ENCODE results near the gene PSPH.

Gene PSPH

GRCh38 chr7:55996856-55997500 lies 54.3 kb downstream of the PSPH start:
- no peak for DNase-seq (ENCODE audit: low read depth)

- no peak for DNase-seq (ENCODE audit: low read depth)
Measured at GRCh38 chr7:55992346-55992745, 58.9 kb downstream of the PSPH start.

DNA sequence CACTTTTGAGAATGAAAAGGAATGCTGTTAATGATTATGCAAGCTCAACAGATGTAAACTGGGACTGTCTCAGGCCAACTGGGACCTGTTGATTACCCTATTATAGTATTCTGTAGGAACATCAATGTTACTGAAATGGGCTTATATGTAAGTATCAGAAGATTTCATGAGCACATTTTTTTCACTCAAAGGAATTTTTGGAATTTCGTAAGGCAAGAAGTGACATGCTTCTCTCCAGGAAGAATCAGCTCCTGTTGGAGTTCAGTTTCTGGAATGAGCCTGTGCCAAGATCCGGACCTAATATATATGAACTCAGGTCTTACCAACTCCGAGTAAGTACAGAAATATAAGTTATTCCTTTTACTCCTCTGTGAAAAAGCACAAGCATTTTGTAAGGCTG lies 67.7 kb downstream of the PSPH start:
- DNase-seq (ENCODE audit: low read depth) = no peak

DNA sequence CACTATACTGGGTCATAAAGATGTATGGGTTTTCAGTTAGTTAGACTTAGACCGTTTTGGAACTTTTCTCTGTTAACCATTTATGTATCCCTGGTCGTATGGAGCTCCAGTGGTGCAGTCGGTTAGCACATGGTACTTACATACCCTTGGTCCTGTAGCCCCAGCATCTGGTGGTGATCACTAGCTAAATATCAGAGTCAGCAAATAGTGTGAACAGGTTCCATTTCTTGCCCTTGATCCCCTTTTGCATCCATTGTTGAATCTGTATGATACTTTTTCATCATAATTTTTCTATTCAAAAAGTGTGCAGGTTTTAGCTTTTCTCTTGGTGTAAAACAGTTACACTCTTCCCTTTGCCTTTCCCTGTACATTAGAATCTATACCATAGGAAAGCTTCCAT lies 71.0 kb downstream of the PSPH start:
- no peak for DNase-seq (ENCODE audit: low read depth)

- DNase-seq (ENCODE audit: low read depth) = no peak
Measured at GRCh38 chr7:55977831-55978230, 73.4 kb downstream of the PSPH start.

GRCh38 chr7:55975988-55976633 lies 75.1 kb downstream of the PSPH start:
- DNase-seq (ENCODE audit: low read depth) = no peak

- no peak for DNase-seq (ENCODE audit: low read depth)
Measured at GRCh38 chr7:55973747-55974250, 77.4 kb downstream of the PSPH start.

GRCh38 chr7:55970978-55971377 lies 80.3 kb downstream of the PSPH start:
- DNase-seq (ENCODE audit: low read depth) = no peak

GRCh38 chr7:55970561-55970960 lies 80.7 kb downstream of the PSPH start:
- no peak for DNase-seq (ENCODE audit: low read depth)

GRCh38 chr7:55969391-55969790 lies 81.9 kb downstream of the PSPH start:
- no peak for DNase-seq (ENCODE audit: low read depth)

DNA sequence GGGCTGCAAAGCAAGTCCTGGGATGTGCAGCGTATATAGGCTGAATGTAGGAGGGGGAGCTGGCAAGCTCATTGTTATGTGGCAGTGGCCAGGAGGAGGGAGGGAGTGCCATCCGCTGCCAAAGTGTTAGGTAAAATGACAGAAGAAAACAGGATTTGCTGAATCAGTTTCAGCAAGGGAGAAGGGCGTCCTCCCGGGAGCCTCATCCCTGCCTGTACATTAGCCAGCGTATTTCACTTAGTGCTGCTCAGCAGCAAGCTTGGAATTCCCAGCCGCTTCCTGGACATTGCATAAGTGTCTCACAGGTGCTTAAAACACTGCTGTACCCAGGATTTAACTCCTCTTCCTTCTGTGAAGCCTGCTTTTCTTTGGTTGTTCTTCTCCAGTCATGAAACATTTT lies 84.4 kb downstream of the PSPH start:
- DNase-seq (ENCODE audit: low read depth) = no peak

DNA sequence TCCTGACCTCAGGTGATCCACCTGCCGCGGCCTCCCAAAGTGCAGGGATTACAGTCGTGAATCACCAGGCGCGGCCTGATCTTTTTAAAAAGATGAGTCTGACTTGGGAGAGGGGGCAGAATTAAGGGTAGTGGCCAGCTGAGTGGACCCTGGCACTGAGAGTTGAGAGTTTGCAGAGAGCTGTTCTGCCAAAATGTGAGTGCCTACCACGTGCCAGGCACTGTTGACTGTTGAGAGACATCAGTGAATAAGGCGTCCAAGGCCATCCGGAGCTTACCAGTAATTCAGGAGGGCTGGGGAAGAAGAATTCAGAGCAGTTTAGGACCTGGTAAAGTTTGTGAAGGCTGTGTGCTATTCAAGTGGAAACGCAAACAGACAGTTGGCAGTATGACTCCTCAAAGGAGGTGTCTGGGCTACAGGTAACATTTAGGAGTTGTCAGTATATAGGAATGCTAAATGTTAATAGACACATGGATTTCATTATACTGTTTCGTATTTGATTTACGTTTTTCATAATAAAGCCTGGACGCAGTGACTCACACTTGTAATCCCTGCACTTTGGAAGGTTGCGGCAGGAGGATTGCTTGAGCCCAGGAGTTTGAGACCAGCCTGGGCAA lies 85.3 kb downstream of the PSPH start:
- DNase-seq (ENCODE audit: low read depth) = no peak

GRCh38 chr7:55965100-55965470 lies 86.2 kb downstream of the PSPH start:
- DNase-seq (ENCODE audit: low read depth) = no peak

DNA sequence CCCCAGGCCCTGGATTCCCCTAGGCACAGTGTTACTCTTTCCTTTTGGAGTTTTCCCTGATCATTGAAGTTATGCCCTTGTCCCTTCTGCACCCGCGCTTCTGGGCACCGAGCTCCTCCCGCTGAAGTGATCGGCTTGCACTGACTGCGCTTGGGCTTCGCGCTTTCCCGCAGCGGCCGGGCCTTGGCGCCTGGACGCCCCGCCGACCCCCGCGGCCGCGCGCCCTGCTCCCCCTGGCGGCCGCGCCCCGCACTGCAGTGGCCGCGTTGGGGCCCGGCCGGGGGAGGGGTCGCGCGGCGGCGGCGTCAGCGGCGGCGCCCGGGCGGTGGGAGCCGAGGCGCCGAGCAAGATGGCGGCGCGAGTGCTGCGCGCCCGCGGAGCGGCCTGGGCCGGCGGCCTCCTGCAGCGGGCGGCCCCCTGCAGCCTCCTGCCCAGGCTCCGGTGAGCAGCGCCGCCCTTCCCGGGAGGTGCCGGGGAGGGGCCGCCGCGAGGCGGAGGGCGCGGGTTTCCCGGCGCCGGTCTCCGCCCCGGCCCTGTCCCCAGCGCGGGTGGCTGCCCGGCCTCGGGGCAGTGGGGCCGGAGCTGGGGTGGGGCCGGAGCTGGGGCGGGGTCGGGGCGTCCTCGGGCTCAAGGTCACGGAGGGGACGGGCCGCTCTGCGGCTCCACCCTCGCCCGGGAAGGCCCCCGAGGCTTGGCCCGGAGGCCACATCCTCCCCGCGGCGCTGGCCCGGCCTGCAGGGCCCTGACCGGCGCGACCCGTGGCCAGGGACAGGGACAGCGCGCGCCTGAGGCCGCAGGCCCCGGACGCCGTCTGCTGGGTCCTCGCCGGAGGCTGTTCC lies 86.8 kb downstream of the PSPH start, which contains the start of gene NIPSNAP2:
NIPSNAP2 (plus strand) TSS at position 325 of the 839 bp plus-strand sequence; CDS start at position 350, 25 bp downstream.
- DNase-seq (ENCODE audit: low read depth) = peak; percentile 42

DNA sequence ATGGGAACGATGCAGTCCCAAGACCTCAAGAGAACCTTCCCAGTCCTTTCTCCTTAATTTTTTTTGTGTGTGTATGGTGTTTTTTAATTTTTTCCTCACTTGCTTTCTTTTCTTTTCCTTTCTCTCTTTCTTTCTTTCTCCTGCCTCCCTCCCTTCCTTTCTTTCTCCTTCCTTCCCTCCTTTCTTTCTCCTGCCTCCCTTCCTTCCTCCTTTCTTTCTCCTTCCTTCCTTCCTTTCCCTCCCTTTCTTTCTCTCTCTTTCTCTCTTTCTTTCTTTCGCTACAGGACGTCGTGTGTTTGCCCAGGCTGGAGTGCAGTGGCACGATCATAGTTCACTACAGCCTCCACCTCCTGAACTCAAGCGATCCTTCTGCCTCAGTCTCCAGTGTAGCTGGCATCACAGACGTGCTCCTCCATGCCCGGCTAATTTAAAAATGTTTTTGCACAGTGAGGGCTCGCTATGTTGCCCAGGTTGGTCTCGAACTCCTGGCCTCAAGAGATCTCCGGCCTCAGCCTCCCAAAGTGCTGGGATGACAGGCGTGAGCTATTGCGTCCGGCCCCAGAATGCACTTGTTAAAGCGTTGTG lies 87.6 kb downstream of the PSPH start:
- DNase-seq (ENCODE audit: low read depth) = no peak

- DNase-seq (ENCODE audit: low read depth) = no peak
Measured at GRCh38 chr7:55962014-55962413, 89.2 kb downstream of the PSPH start.

Data from stimulated activated CD8-positive, alpha-beta memory T cell treated with anti-CD3 and anti-CD28 coated beads, Interleukin-4, amount 100 ng/mL, for 24 hours (primary cell).